Omental fat pad (tissue), 4 donors: Measurements from ENCODE around the gene ZNF385A. TPM values are rescaled to one million over a fixed set of nuclear protein-coding genes. Genes with fewer than 3 reads are reported as not detected.

Experiments
- ATAC-seq: fragments of 150-250 bp; one replicate; pipeline ENCODE4 v1.9.1; 2016; ENCODE audit warnings: mild to moderate bottlenecking, moderate library complexity; ENCODE audit not compliant: low FRiP score
- DNase-seq: peaks from one replicate; pipeline ENCODE4 v3.0.0-alpha.2; 2019; ENCODE audit warnings: low spot score
- CTCF ChIP-seq, 3 donors: fragments of 450-650 bp; IDR thresholded peaks; one replicate each; pipeline ENCODE4 v1.5.1; 2016 to 2017; ENCODE audit warnings: antibody characterized with exemption in 3 of 3, mild to moderate bottlenecking in 3 of 3, moderate library complexity in 2 of 3
- total RNA-seq, 4 donors: library from RNA; depleted of rRNA; stranded (reverse); fragments of >200 nt; gene quantifications; one replicate each; pipeline ENCODE4 v1.1.0, GENCODE V29; 2016

Gene ZNF385A
- total RNA-seq, 4 donors from 2014 or later, result 9.5 to 36.3 (median 21.8) TPM

- DNase-seq (no peak), ATAC-seq (no peak)
- no peak for TF ChIP-seq CTCF (IDR thresholded peaks at IDR 0.05)
Measured at GRCh38 chr12:54420766-54421144, 36.2 kb upstream of the ZNF385A start.

- DNase-seq (peak; percentile 77), ATAC-seq (peak; percentile 73)
- TF ChIP-seq CTCF (IDR thresholded peaks at IDR 0.05), result no peak
Measured at GRCh38 chr12:54419088-54419887, 34.8 kb upstream of the ZNF385A start, which contains the start of gene ITGA5. Gene ITGA5 (minus strand): TSS chr12:54419266. CDS start chr12:54419198, 68 bp downstream.

GRCh38 chr12:54418441-54419087 lies 34.0 kb upstream of the ZNF385A start:
- DNase-seq (no peak), ATAC-seq (no peak)
- TF ChIP-seq CTCF (IDR thresholded peaks at IDR 0.05), result no peak

GRCh38 chr12:54417712-54418440 lies 33.3 kb upstream of the ZNF385A start:
- ATAC-seq (peak; percentile 7), DNase-seq (no peak)

GRCh38 chr12:54416687-54417603 lies 32.4 kb upstream of the ZNF385A start:
- TF ChIP-seq CTCF (IDR thresholded peaks at IDR 0.05), result no peak
- DNase-seq, result no peak
- ATAC-seq, result no peak

More at GRCh38 chr12:54417712-54418440, 33.3 kb upstream of the ZNF385A start:
- no peak for TF ChIP-seq CTCF (IDR thresholded peaks at IDR 0.05)

GRCh38 chr12:54415221-54415929 lies 30.8 kb upstream of the ZNF385A start:
- ATAC-seq (no peak), DNase-seq (no peak)
- TF ChIP-seq CTCF (IDR thresholded peaks at IDR 0.05), result no peak
